Mucosa of descending colon (tissue), 3 donors: ENCODE results near the gene TFCP2. TPM values are rescaled to one million over a fixed set of nuclear protein-coding genes. Genes with fewer than 3 reads are reported as not detected.

Source experiments
- ATAC-seq: fragments of 200-7000 bp; cut with Tn5 transposase; one replicate; pipeline ENCODE4 v1.9.1; 2020; ENCODE audit warnings: mild to moderate bottlenecking, moderate library complexity
- DNase-seq, 3 donors: peaks; one replicate each; pipeline ENCODE4 v3.0.0-alpha.2; 2020
- H3K36me3 ChIP-seq: fragments of 200-600 bp; one replicate; pipeline ENCODE4 v1.8.0; 2021; ENCODE audit warnings: low read depth, mild to moderate bottlenecking
- H3K4me1 ChIP-seq: fragments of 200-600 bp; one replicate; pipeline ENCODE4 v1.8.0; 2021; ENCODE audit warnings: low read depth, mild to moderate bottlenecking
- H3K4me3 ChIP-seq: fragments of 200-600 bp; one replicate; pipeline ENCODE4 v1.8.0; 2021; ENCODE audit warnings: mild to moderate bottlenecking
- H3K9me3 ChIP-seq: fragments of 200-600 bp; one replicate; pipeline ENCODE4 v1.8.0; 2021; ENCODE audit warnings: mild to moderate bottlenecking
- intact Hi-C, 2 donors: fragments of 100-400 bp; cut with DNase I in 1 of 2; cut with micrococcal nuclease in 1 of 2; formaldehyde crosslinking; loops; one replicate each; pipeline versions ENCODE4 v1.11.0 to v1.11.1; 2022; cut with DNase I, micrococcal nuclease
- total RNA-seq, 3 donors: library from RNA; stranded (reverse); fragmentation: NEBNext Ultra II Directional in 2 of 3; extraction: Animal tissue kit (Norgen Biotek cat#: 25700) in 2 of 3; gene quantifications; one replicate each; pipeline versions ENCODE4 v1.2.1 to v1.2.4, GENCODE V29; 2021 to 2023
- TF ChIP-seq, protein P1 (sequence below): fragments of 200-600 bp; IDR thresholded peaks from one replicate; pipeline ENCODE4 v1.8.0; 2022; ENCODE audit warnings: antibody characterized with exemption, mild to moderate bottlenecking
- donor health status: DM: no; HTN: no; CAD: no; lungs with moderate emphysema.
- donor health status: DM: no; HTN: no; CAD: no.
- donor health status: DM: no; HTN: yes; CAD: no.

Gene TFCP2
- total RNA-seq, 3 donors from 2014 or later = 28.3 to 31.4 (median 28.4) TPM

DNA sequence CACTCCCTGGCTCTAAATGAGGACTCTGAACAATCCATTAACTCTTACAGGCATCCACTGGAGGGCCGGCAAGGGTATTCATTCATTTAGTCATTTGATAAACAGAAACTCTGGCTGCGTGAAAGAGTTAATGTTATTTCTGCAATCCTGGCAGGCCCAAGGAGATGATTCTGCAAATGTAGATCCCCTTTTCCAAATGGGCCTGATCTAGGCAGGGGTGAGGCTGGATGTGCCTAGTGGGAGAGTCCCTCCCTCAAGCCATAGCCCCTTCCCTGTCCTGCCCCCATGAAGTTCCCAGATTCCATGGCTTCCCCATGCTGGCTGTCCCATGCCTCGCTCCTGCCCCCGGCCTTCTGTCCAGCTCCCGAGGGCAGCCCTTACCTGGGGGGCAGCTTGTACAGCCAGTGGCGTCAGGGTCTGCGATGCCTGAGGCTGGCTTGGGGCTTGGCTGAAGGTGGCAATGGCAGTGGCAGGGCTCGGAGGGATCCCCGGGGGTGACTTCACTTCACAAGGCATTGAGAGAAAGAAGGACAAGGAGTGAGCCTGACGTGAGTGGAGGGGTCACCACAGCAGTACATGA is 26.5 kb upstream of the TFCP2 start:
- Histone ChIP-seq H3K9me3 (no peaks in the 10 kb centered on the region), H3K36me3 (no peaks in the 10 kb centered on the region), H3K4me1 (no peaks in the 10 kb centered on the region), H3K4me3 (no peak overlapping the region)
- TF ChIP-seq, protein P1, sequence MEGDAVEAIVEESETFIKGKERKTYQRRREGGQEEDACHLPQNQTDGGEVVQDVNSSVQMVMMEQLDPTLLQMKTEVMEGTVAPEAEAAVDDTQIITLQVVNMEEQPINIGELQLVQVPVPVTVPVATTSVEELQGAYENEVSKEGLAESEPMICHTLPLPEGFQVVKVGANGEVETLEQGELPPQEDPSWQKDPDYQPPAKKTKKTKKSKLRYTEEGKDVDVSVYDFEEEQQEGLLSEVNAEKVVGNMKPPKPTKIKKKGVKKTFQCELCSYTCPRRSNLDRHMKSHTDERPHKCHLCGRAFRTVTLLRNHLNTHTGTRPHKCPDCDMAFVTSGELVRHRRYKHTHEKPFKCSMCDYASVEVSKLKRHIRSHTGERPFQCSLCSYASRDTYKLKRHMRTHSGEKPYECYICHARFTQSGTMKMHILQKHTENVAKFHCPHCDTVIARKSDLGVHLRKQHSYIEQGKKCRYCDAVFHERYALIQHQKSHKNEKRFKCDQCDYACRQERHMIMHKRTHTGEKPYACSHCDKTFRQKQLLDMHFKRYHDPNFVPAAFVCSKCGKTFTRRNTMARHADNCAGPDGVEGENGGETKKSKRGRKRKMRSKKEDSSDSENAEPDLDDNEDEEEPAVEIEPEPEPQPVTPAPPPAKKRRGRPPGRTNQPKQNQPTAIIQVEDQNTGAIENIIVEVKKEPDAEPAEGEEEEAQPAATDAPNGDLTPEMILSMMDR = no peak
- ATAC-seq (no peak), DNase-seq (no peak)
- intact Hi-C loops = no loop called here

DNA sequence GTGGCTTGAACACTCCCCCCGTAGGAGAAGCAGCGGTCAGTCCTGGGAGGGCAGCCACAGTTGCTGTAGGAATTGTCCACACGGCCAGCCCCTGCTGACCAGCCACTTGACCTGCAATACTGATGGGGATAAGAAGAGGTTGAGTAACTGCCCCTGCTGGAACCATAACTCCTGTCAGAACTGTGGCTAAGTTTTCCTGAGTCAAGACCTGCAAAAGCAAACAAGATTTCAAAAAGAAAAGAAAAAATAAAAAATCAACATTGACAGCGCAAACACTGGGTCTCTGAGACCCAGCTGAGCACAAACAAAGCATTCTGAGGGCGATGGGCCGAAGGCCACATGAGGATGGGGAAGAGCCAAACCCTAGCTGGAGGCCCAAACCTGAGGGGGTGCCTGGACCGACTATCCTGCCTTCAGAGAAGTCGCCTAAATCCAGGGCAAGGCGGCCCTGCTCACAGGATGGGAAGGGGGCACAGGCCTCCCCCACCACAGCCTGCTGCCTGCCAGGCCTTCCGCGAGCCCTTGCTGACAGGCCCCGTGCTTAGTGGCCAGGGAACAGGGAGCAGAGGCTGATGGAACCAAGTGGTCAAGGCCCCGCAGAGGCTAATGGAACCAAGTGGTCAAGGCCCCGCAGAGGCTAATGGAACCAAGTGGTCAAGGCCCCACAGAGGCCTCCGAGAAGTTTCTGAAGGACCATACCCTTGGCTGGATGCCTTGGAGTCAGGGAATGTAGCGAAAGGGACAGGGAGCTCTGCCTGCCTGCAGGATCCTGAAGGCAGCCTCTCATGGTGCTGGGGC is 25.8 kb upstream of the TFCP2 start:
- Histone ChIP-seq H3K36me3 (no peaks in the 10 kb centered on the region), H3K4me3 (no peak overlapping the region), H3K9me3 (no peaks in the 10 kb centered on the region), H3K4me1 (no peaks in the 10 kb centered on the region)
- TF ChIP-seq, protein P1 = no peak
- no peak for ATAC-seq
- no peak for DNase-seq
- intact Hi-C loops = no loop called here

GRCh38 chr12:51197736-51198567 is 25.0 kb upstream of the TFCP2 start:
- Histone ChIP-seq H3K4me1 (no peaks in the 10 kb centered on the region), H3K36me3 (no peaks in the 10 kb centered on the region), H3K9me3 (no peaks in the 10 kb centered on the region), H3K4me3 (no peak overlapping the region)
- TF ChIP-seq, protein P1 = no peak
- intact Hi-C loops = no loop called here
- peak; percentile 11 for ATAC-seq
- no peak for DNase-seq

GRCh38 chr12:51196547-51196946 is 23.6 kb upstream of the TFCP2 start:
- ATAC-seq = no peak
- Histone ChIP-seq H3K36me3 (no peaks in the 10 kb centered on the region), H3K9me3 (no peaks in the 10 kb centered on the region), H3K4me3 (no peak overlapping the region), H3K4me1 (no peaks in the 10 kb centered on the region)
- TF ChIP-seq, protein P1 = no peak
- intact Hi-C loops = no loop called here
- no peak for DNase-seq

DNA sequence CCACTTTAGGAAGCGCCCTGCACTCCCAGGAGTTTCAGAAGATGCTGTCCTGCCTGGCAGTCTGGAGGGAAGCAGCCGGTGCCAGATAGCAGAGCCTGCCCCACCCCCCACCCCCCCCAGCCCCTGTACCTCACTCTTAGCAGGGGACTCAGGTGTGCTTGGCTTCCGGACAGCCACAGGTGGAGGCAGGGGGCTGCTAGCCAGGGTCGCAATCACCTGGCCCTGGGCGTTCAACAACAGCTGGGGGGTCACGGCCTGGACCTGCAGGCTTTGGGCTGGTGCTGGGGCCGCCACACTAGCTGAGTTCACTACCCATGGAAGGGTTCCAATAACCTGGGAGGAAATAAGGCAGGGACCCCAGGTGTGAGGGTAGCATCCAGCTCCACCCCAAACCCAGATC is 22.9 kb upstream of the TFCP2 start:
- ATAC-seq (no peak), DNase-seq (no peak)
- Histone ChIP-seq H3K9me3 (no peaks in the 10 kb centered on the region), H3K4me1 (no peaks in the 10 kb centered on the region), H3K4me3 (no peak overlapping the region), H3K36me3 (no peaks in the 10 kb centered on the region)
- intact Hi-C loops = no loop called here
- TF ChIP-seq, protein P1 = no peak
